ENCODE results near the gene MYO1C. TPM values are rescaled to one million over a fixed set of nuclear protein-coding genes. Genes with fewer than 3 reads are reported as not detected.

The MYO1C gene
- total and polyA plus RNA-seq, 3 donors from 2014 or later = 45.0 to 68.3 (median 49.2) TPM

DNA sequence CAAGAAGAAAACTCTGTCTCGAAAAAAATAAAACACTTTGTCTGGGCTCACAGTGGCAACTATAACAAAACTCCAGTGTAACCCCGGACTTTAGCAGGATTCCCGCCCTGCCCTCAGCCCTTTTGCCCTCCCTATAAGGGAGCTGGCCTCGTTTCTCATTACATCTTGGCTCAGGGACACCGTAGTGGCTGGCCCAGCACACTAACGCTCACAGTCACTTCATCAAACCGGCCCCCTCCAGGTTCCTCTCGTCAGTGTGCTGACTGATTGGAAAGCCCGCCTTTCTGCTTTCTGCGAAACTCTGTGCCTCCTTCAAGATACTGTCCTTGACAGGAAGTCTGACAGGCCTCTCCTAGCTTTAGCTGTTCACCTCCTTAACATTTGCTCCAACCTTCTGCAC, 11.2 kb upstream of the MYO1C start:
- H3K36me3 ChIP-seq (ENCODE audit: low read depth, missing control alignments) = no peaks in the 10 kb centered on the region
- no peaks in the 10 kb centered on the region for H3K9me3 ChIP-seq
- no peak overlapping the region for H3K4me3 ChIP-seq
- intact Hi-C loops (cut with DNase I; ENCODE audit: low total_unique reads) = no loop called here
- no peak overlapping the region for H3K27ac ChIP-seq
- H3K4me1 ChIP-seq = no peaks in the 10 kb centered on the region
- TF ChIP-seq POLR2A (IDR thresholded peaks at IDR 0.05) (no peak), CTCF (IDR thresholded peaks at IDR 0.05) (no peak)
- no peaks in the 10 kb centered on the region for H3K27me3 ChIP-seq
- no peak for DNase-seq
- WGBS, 2 donors = 79 to 80% methylated on average over 10 of the region's 10 CpGs

DNA sequence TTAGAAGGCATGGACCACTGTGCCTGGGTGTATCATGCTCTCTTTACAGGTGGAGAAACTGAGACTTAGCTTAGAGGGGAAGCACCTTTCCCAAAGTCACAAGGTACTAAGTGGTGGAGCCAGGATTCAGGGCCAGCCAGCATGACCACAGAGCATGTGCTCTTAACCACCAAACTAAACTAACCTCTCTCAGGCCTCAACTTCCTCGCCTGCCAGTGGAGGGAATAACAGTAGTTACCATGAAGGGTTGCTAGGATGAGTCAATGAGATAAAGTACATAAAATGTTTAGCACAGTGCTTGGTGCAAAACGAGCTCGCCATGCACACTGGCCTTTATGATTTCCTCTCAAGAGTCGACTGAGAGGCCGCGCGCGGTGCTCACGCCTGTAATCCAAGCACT, 6.4 kb upstream of the MYO1C start:
- H3K36me3 ChIP-seq (ENCODE audit: low read depth, missing control alignments) = no peaks in the 10 kb centered on the region
- DNase-seq = no peak
- intact Hi-C loops (cut with DNase I; ENCODE audit: low total_unique reads) = no loop called here
- no peaks in the 10 kb centered on the region for H3K27me3 ChIP-seq
- no peaks in the 10 kb centered on the region for H3K9me3 ChIP-seq
- no peak for TF ChIP-seq CTCF (IDR thresholded peaks at IDR 0.05)
- TF ChIP-seq POLR2A (IDR thresholded peaks at IDR 0.05) = no peak
- no peak overlapping the region for H3K27ac ChIP-seq
- no peaks in the 10 kb centered on the region for H3K4me1 ChIP-seq
- no peak overlapping the region for H3K4me3 ChIP-seq
- WGBS, 2 donors = 86 to 91% methylated on average over 9 of the region's 9 CpGs

DNA sequence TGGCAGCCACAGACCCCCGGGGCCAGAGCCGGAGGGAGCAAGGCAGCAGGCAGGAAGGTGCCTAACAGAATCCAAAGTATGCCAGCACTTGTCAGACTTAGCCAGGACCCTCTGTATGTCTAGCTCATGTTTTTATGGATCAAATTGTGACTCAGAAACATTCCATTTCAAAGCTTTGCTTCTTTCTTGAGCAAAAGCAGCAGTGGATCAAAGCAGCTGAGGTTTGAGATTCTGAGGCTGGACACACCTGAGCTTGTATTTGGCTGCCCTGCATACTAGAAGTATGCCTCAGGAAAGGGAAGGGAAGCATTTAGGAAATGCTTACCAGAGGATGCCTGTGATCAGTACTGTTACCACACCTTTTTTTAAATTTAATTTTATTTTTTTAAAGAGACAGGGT, 5.7 kb upstream of the MYO1C start:
- no peaks in the 10 kb centered on the region for H3K4me1 ChIP-seq
- no peaks in the 10 kb centered on the region for H3K27me3 ChIP-seq
- no peak overlapping the region for H3K27ac ChIP-seq
- intact Hi-C loops (cut with DNase I; ENCODE audit: low total_unique reads) = no loop called here
- H3K4me3 ChIP-seq = no peak overlapping the region
- DNase-seq = no peak
- WGBS, 2 donors = 85 to 86% methylated on average over 2 of the region's 2 CpGs
- no peak for TF ChIP-seq CTCF (IDR thresholded peaks at IDR 0.05)
- TF ChIP-seq POLR2A (IDR thresholded peaks at IDR 0.05) = no peak
- no peaks in the 10 kb centered on the region for H3K9me3 ChIP-seq
- H3K36me3 ChIP-seq (ENCODE audit: low read depth, missing control alignments) = no peaks in the 10 kb centered on the region

GRCh38 chr17:1497831-1498230, 5.3 kb upstream of the MYO1C start:
- Histone ChIP-seq H3K4me3 (no peak overlapping the region), H3K36me3 (ENCODE audit: low read depth, missing control alignments) (no peaks in the 10 kb centered on the region), H3K27me3 (no peaks in the 10 kb centered on the region), H3K27ac (no peak overlapping the region), H3K9me3 (no peaks in the 10 kb centered on the region), H3K4me1 (peaks cover 3% of the 10 kb centered on the region)
- TF ChIP-seq CTCF (IDR thresholded peaks at IDR 0.05) (no peak), POLR2A (IDR thresholded peaks at IDR 0.05) (no peak)
- WGBS, 2 donors = 85 to 90% methylated on average over 15 of the region's 15 CpGs
- DNase-seq = no peak
- intact Hi-C loops (cut with DNase I; ENCODE audit: low total_unique reads) = no loop called here

- intact Hi-C loops (cut with DNase I; ENCODE audit: low total_unique reads) = no loop called here
- no peaks in the 10 kb centered on the region for H3K9me3 ChIP-seq
- H3K36me3 ChIP-seq (ENCODE audit: low read depth, missing control alignments) = no peaks in the 10 kb centered on the region
- 89 to 95% methylated on average over 4 to 14 of the region's 14 CpGs for WGBS, 2 donors
- H3K4me3 ChIP-seq = no peak overlapping the region
- no peak for DNase-seq
- TF ChIP-seq POLR2A (IDR thresholded peaks at IDR 0.05) = no peak
- H3K27ac ChIP-seq = no peak overlapping the region
- no peaks in the 10 kb centered on the region for H3K27me3 ChIP-seq
- H3K4me1 ChIP-seq = peaks cover 9% of the 10 kb centered on the region
Measured at GRCh38 chr17:1496869-1497268, 4.4 kb upstream of the MYO1C start.

Measured in testis (tissue), 3 donors.